H1 (cell line): ENCODE data around the gene SPCS1. TPM values are rescaled to one million over a fixed set of nuclear protein-coding genes. Genes with fewer than 3 reads are reported as not detected.

Source experiments
- CTCF ChIA-PET: fragments of 300-600 bp; sonication (Branson Sonifier 250); formaldehyde crosslinking; loops from one replicate; lab custom pipeline; 2021; ENCODE audit not compliant: partially characterized antibody; lab: Charles Lee
- POLR2A ChIA-PET: fragments of 300-600 bp; sonication (Branson Sonifier 250); formaldehyde crosslinking; loops from one replicate; lab custom pipeline; 2021; ENCODE audit warnings: inconsistent platforms; ENCODE audit not compliant: partially characterized antibody; lab: Charles Lee
- DNase-seq, 2 experiments: peaks; one replicate each; pipeline versions ENCODE4 v3.0.0 to v3.0.0-alpha.2; 2010 to 2022; ENCODE audit warnings: low spot score in 2 of 2, low read depth in 1 of 2, mixed read lengths in 1 of 2
- FAIRE-seq: peaks from 2 replicates; lab custom pipeline; 2011; peaks lifted over from hg19 to GRCh38; lab: Jason Lieb, UNC
- H2AFZ ChIP-seq: 2 replicates; pipeline ENCODE4 v1.8.1; 2012; ENCODE audit warnings: low read length, inconsistent platforms
- H2AK5ac ChIP-seq: 2 replicates; pipeline ENCODE4 v1.6.1; 2013; ENCODE audit warnings: low read depth, low read length
- H2BK120ac ChIP-seq: replicated peaks from 2 replicates; pipeline ENCODE3; 2013; ENCODE audit warnings: low read depth, low read length, inconsistent platforms
- H2BK12ac ChIP-seq: 2 replicates; pipeline ENCODE4 v1.6.1; 2013; ENCODE audit warnings: low read depth, low read length
- H2BK15ac ChIP-seq: 2 replicates; pipeline ENCODE4 v1.6.1; 2013; ENCODE audit warnings: low read length
- H2BK20ac ChIP-seq: 2 replicates; pipeline ENCODE4 v1.6.1; 2013; ENCODE audit warnings: low read length
- H2BK5ac ChIP-seq: 2 replicates; pipeline ENCODE4 v1.6.1; 2013; ENCODE audit warnings: low read depth, low read length
- H3K14ac ChIP-seq: 2 replicates; pipeline ENCODE4 v1.6.1; 2013; ENCODE audit warnings: inconsistent platforms; ENCODE audit not compliant: insufficient read length
- H3K18ac ChIP-seq: 2 replicates; pipeline ENCODE4 v1.6.1; 2013; ENCODE audit warnings: low read length; ENCODE audit errors: extremely low read depth
- H3K23ac ChIP-seq: 2 replicates; pipeline ENCODE4 v1.6.1; 2013; ENCODE audit warnings: inconsistent platforms; ENCODE audit not compliant: insufficient read length
- H3K23me2 ChIP-seq: 2 replicates; pipeline ENCODE4 v1.6.1; 2013; ENCODE audit warnings: low read depth, low read length
- H3K27ac ChIP-seq: 2 replicates; pipeline ENCODE4 v1.6.1; 2011; ENCODE audit warnings: low read depth, low read length, inconsistent platforms
- H3K27me3 ChIP-seq, 4 experiments: replicated peaks in 1 of 4; 1 replicate in 1 of 4; 2 replicates in 3 of 4; pipeline versions ENCODE4 v1.6.1 to v1.8.1; 2011 to 2013; ENCODE audit warnings: low read length in 3 of 4, mild to moderate bottlenecking in 3 of 4, inconsistent platforms in 2 of 4, mixed read lengths in 2 of 4, moderate library complexity in 1 of 4; ENCODE audit not compliant: control insufficient read depth in 3 of 4, insufficient read depth in 3 of 4; ENCODE audit errors: extremely low read depth in 1 of 4
- H3K36me3 ChIP-seq, 4 experiments: 2 replicates each; pipeline versions ENCODE4 v1.6.1 to v1.8.1; 2011 to 2013; ENCODE audit warnings: mild to moderate bottlenecking in 4 of 4, low read length in 3 of 4, moderate library complexity in 2 of 4, control low read depth in 1 of 4, inconsistent platforms in 1 of 4; ENCODE audit not compliant: insufficient read depth in 4 of 4, control insufficient read depth in 2 of 4
- H3K4ac ChIP-seq: replicated peaks from 2 replicates; pipeline ENCODE3; 2013; ENCODE audit warnings: low read length, low read depth, mixed read lengths, inconsistent platforms; ENCODE audit not compliant: insufficient read length
- H3K4me1 ChIP-seq, 4 experiments: replicated peaks in 1 of 4; 1 replicate in 1 of 4; 2 replicates in 3 of 4; pipeline versions ENCODE4 v1.6.1 to v1.8.1; 2011 to 2013; ENCODE audit warnings: low read length in 3 of 4, inconsistent platforms in 2 of 4, mixed read lengths in 1 of 4; ENCODE audit not compliant: insufficient read depth in 4 of 4, control insufficient read depth in 3 of 4
- H3K4me2 ChIP-seq, 2 experiments: 2 replicates each; pipeline versions ENCODE4 v1.6.1 to v1.8.1; 2011 to 2013; ENCODE audit warnings: low read depth in 2 of 2, low read length in 2 of 2, control low read depth in 1 of 2, inconsistent platforms in 1 of 2, mild to moderate bottlenecking in 1 of 2; ENCODE audit not compliant: insufficient read depth in 1 of 2
- H3K4me3 ChIP-seq, 4 experiments: fragments of 200-600, 300-600 bp in 1 of 4; sonication (generic), shearing (Covaris generic), sonication (Bioruptor Twin) in 1 of 4; 2 replicates each; pipeline versions ENCODE4 v1.5.1 to v1.8.1; 2011 to 2016; ENCODE audit warnings: low read length in 4 of 4, low read depth in 3 of 4, control low read depth in 2 of 4, inconsistent platforms in 2 of 4, mild to moderate bottlenecking in 2 of 4, mixed read lengths in 1 of 4, moderate library complexity in 1 of 4; ENCODE audit not compliant: insufficient read depth in 2 of 4; ENCODE audit errors: extremely low read depth in 1 of 4
- H3K56ac ChIP-seq: replicated peaks from 2 replicates; pipeline ENCODE3; 2013; ENCODE audit warnings: low read depth, mild to moderate bottlenecking, mixed read lengths, low read length, inconsistent platforms; ENCODE audit not compliant: insufficient read length
- H3K79me1 ChIP-seq: 2 replicates; pipeline ENCODE4 v1.6.1; 2013; ENCODE audit warnings: low read depth, low read length, control low read depth
- H3K79me2 ChIP-seq, 2 experiments: 2 replicates each; pipeline versions ENCODE4 v1.6.1 to v1.8.1; 2012 to 2013; ENCODE audit warnings: low read length in 2 of 2, mild to moderate bottlenecking in 2 of 2, inconsistent platforms in 1 of 2; ENCODE audit not compliant: insufficient read depth in 2 of 2, control insufficient read depth in 1 of 2
- H3K9ac ChIP-seq, 4 experiments: replicated peaks in 1 of 4; 1 replicate in 1 of 4; 2 replicates in 3 of 4; pipeline versions ENCODE4 v1.6.1 to v1.8.1; 2011 to 2013; ENCODE audit warnings: low read depth in 3 of 4, low read length in 3 of 4, control low read depth in 2 of 4, mild to moderate bottlenecking in 2 of 4, moderate library complexity in 2 of 4, inconsistent platforms in 1 of 4; ENCODE audit errors: extremely low read depth in 1 of 4
- H3K9me3 ChIP-seq, 2 experiments: 2 replicates each; pipeline versions ENCODE4 v1.6.1 to v1.8.1; 2012 to 2013; ENCODE audit warnings: mild to moderate bottlenecking in 2 of 2, moderate library complexity in 2 of 2, control low read depth in 1 of 2, inconsistent platforms in 1 of 2, low read depth in 1 of 2, low read length in 1 of 2, mixed read lengths in 1 of 2; ENCODE audit not compliant: insufficient read depth in 2 of 2
- H4K20me1 ChIP-seq, 2 experiments: replicated peaks in 1 of 2; 2 replicates each; pipeline versions ENCODE3 to v1.8.1; 2011 to 2013; ENCODE audit warnings: inconsistent platforms in 2 of 2, low read length in 2 of 2, mild to moderate bottlenecking in 1 of 2; ENCODE audit not compliant: insufficient read depth in 2 of 2, control insufficient read depth in 1 of 2
- H4K5ac ChIP-seq: 2 replicates; pipeline ENCODE4 v1.6.1; 2013; ENCODE audit warnings: low read length, low read depth, mixed read lengths, inconsistent platforms; ENCODE audit not compliant: insufficient read length
- H4K8ac ChIP-seq: 2 replicates; pipeline ENCODE4 v1.8.0; 2013; ENCODE audit warnings: mild to moderate bottlenecking, moderate library complexity, low read length, inconsistent platforms; ENCODE audit not compliant: insufficient read depth; ENCODE audit errors: extremely low read depth
- H4K91ac ChIP-seq: replicated peaks from 2 replicates; pipeline ENCODE3; 2013; ENCODE audit warnings: low read length, mixed read lengths, inconsistent platforms; ENCODE audit not compliant: insufficient read length
- PHF8 ChIP-seq: fragments of 200-600 bp; sonication (generic); conservative IDR thresholded peaks from 2 replicates; pipeline ENCODE4 v1.7.1; 2012; ENCODE audit warnings: low read depth, mild to moderate bottlenecking, inconsistent platforms, low read length, moderate library complexity
- RAD21 ChIP-seq, 2 experiments: IDR thresholded peaks in 1 of 2; conservative IDR thresholded peaks in 1 of 2; 2 replicates each; pipeline ENCODE4 v1.6.1; 2011; ENCODE audit warnings: low read depth in 2 of 2, low read length in 2 of 2, improper control_type of control experiment in 1 of 2, inconsistent platforms in 1 of 2, mild to moderate bottlenecking in 1 of 2, moderate library complexity in 1 of 2
- RFX5 ChIP-seq: IDR thresholded peaks from 2 replicates; pipeline ENCODE4 v1.6.1; 2011; ENCODE audit warnings: low read depth, low read length, improper control_type of control experiment, borderline replicate concordance
- SIN3A ChIP-seq, 2 experiments: IDR thresholded peaks in 1 of 2; conservative IDR thresholded peaks in 1 of 2; 2 replicates each; pipeline ENCODE4 v1.6.1; 2011 to 2012; ENCODE audit warnings: low read length in 2 of 2, improper control_type of control experiment in 1 of 2, low read depth in 1 of 2, mild to moderate bottlenecking in 1 of 2
- SUZ12 ChIP-seq: fragments of 200-600 bp; sonication (generic); IDR thresholded peaks from 2 replicates; pipeline ENCODE4 v1.6.1; 2012; ENCODE audit warnings: mild to moderate bottlenecking, inconsistent platforms, low read length, moderate library complexity, mixed read lengths
- WGBS, 2 experiments: shearing (Covaris generic) in 1 of 2; methylation state at CpG; one replicate each; pipeline versions ENCODE4 v1.1.6 to v1.1.7; 2013 to 2015; ENCODE audit warnings: low lambda C conversion rate in 2 of 2, mixed read lengths in 2 of 2, inconsistent platforms in 1 of 2, low coverage in 1 of 2, missing lambda C conversion rate in 1 of 2; ENCODE audit not compliant: insufficient replicate concordance in 2 of 2, insufficient coverage in 1 of 2, insufficient read length in 1 of 2; ENCODE audit errors: extremely low coverage in 1 of 2, missing lambda C conversion rate in 1 of 2; 5-methylcytosine and 5-hydroxymethylcytosine counted together
- polyA plus RNA-seq, 7 experiments: library from polyadenylated mRNA; depleted of rRNA in 3 of 7; stranded (reverse) in 5 of 7; unstranded in 2 of 7; fragments of >200 nt in 5 of 7; fragments of 200-250 nt in 2 of 7; gene quantifications; 1 replicate in 5 of 7; 2 replicates in 1 of 7; 4 replicates in 1 of 7; pipeline versions ENCODE4 v1.2.1 to v1.2.3, GENCODE V29; 2011 to 2013; ENCODE audit warnings: missing spikeins in 2 of 7, mixed read lengths in 2 of 7
- total RNA-seq: library from RNA; stranded (reverse); fragmentation: NEBNext Ultra II Directional; extraction: Animal tissue kit (Norgen Biotek cat#: 25700); gene quantifications from 2 replicates; pipeline ENCODE4 v1.2.1, GENCODE V29; 2021

SPCS1 gene
- total and polyA plus RNA-seq, 2 of the 8 experiments (the other 6 are each of a cell fraction or from before 2014, with no cell fraction given) = 104 to 191 TPM

DNA sequence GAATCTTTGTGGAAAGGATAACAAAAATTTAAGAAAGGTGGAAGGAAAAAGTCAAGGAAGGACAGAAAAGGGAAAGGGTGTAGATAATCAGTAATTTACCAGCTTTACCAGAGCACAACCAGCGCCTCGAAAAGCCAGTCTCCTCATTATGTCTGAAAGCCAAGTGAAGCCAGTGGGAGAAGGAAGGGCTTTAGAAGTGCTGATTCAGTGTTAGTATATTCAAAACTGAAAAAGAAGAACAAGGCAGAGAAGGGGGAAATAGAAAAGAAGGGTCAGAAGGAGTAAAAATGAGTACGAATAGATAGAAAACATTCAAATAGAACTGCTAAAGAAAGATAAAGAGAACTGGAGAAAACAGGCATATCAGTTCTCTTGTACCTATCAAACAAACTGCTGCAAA, 24.3 kb upstream of the SPCS1 start:
- Histone ChIP-seq H3K18ac (no peak overlapping the region), H3K23me2 (no peaks in the 10 kb centered on the region), H2BK15ac (no peak overlapping the region), H3K23ac (no peak overlapping the region), H3K27ac (no peak overlapping the region), H2BK5ac (no peak overlapping the region), H4K20me1 (peaks cover 0 to 2% of the 10 kb centered on the region in 2 experiments), H4K5ac (no peak overlapping the region), H2BK12ac (no peak overlapping the region), H4K91ac (no peak overlapping the region), H3K79me2 (peaks cover 7 to 61% of the 10 kb centered on the region in 2 experiments), H3K4me3 (no peak overlapping the region), H3K36me3 (peaks cover 9 to 27% (median 17%) of the 10 kb centered on the region in 4 experiments; a peak in 7 of 8 replicates), H3K27me3 (no peaks in the 10 kb centered on the region), H4K8ac (no peak overlapping the region), H3K9me3 (no peaks in the 10 kb centered on the region), H2AK5ac (no peak overlapping the region), H2AFZ (no peak overlapping the region), H3K14ac (no peak overlapping the region), H3K9ac (no peak overlapping the region; a peak in 1 of 7 replicates), H3K4me1 (no peaks in the 10 kb centered on the region; a peak in 3 of 7 replicates), H3K79me1 (no peaks in the 10 kb centered on the region), H3K4me2 (no peak overlapping the region), H3K4ac (no peak overlapping the region), H2BK120ac (no peak overlapping the region), H2BK20ac (no peak overlapping the region), H3K56ac (no peak overlapping the region)
- POLR2A ChIA-PET = interaction anchor here (1.1 kb wide), 1 partner anchor 11 kb away, joined by 6 read pairs; no protein-coding TSS in a partner anchor
- WGBS, 2 experiments = 92% methylated on average over 3 of the region's 3 CpGs; no CpG with 5 or more reads in 1 of the 2 experiments
- CTCF ChIA-PET = interaction anchor here (0.9 to 1.5 kb wide), 2 partner anchors 15 to 22 kb away, joined by 3 to 4 read pairs; no protein-coding TSS in a partner anchor
- FAIRE-seq = no peak
- TF ChIP-seq PHF8 = no peak
- TF ChIP-seq RAD21 (IDR thresholded peaks at IDR 0.05 in 1 of 2, conservative IDR thresholded peaks at IDR 0.05 in 1 of 2; ENCODE audit: low read depth in 2 of 2, low read length in 2 of 2) = no peak
- TF ChIP-seq SIN3A (conservative IDR thresholded peaks at IDR 0.05 in 1 of 2, IDR thresholded peaks at IDR 0.05 in 1 of 2; ENCODE audit: low read depth in 1 of 2, low read length in 2 of 2) = no peak
- no peak for TF ChIP-seq RFX5
- no peak for TF ChIP-seq SUZ12
- no peak for DNase-seq
